Kidney glomerular epithelial cell (primary cell): ENCODE results near the gene UBE2L5.

Source experiments
- DNase-seq: peaks from one replicate; lab custom pipeline; 2025; lab: John Stamatoyannopoulos, UW

Gene UBE2L5

GRCh38 chr13:30422054-30422839, at the start of gene UBE2L5:
Gene UBE2L5, plus strand, starts transcription at chr13:30422493. Its CDS starts 5,498 bp downstream, at chr13:30427991.
- peak; percentile 77 for DNase-seq

DNA sequence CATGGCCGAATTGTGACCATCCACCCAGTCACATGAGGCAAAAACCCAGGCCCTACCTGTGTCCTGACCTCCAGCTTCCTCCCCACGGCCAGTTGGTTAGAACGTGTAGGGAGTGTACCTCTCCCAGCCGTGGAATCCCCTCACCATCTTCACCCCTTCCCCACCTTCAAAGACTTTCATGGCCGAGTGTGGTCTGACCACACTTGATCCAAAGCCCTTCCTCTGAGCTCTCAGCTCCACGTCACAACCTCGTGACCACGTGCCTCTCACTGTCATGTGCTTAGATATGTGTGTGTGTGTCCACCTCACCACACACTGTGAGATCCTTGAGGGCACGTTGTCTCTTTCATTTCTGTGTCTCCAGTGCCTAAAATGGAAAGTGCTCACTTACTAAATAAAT, 48.6 kb upstream of the UBE2L5 start:
- no peak for DNase-seq

DNA sequence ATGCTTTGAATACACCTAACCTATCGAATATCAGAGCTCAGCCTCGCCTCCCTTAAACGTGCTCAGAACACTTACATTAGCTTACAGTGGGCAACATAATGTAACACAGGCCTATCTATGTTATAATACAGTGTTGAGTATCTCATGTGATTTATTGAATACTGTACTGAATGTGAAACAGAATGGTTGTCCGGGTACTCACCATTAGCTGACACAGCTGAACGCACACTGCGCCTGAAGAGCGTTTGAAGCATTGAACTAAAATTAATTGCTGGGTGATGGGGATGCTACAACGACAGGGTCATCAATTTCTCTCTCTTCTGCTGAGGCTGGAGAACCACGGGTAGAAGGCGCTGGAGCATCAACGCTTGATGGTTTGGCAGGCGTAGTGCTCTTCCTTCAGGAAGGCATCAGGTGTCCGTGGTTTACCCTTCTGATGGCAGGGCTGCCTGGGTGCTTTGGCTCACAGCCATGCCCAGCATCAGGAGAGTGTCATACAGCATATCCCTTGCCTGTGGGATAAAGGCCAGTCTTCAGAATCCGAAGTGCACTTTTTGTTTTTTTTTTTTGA, 46.9 kb upstream of the UBE2L5 start:
- no peak for DNase-seq

DNA sequence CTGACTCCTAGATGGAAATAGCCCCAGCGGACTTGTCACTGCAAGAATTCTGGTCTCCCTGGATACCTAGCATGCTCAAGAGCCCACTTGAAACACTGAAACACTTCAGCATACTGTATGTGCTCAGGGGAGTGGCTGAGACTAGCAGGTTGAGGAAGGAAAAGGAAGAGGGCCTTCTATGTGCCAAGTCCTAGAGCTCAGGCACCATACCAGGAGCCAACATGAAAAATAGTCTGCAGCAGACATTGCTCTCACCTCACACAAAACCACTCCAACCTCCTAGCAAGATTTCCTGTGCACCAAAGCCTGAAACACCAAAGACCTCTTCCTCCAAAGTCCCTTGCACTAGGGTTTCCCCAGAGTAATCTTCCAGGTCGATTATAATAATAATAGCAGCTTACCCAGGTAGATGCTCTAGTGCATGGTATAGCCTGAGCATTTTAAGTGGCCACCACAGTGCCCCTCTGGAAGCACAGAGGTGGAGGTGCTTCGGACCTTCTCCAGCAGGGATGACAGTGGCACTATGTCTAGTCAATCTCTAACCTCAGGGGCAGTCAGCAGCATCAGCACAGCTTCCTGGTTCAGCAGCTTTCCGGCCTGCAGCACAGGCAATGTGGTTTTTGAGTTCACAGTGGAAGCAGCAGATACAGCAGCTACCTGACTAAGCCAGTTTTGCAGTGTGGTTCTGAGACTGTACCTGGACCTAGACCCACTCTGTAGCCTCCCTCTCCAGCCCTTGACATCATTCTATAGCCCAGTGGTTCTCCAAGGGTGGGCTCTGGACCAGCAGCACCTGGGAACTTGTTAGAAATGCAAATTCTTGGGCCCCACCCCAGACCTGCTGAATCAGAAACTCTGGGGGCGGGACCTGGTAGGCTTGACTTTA, 45.6 kb upstream of the UBE2L5 start:
- no peak for DNase-seq

GRCh38 chr13:30377312-30377685, 45.0 kb upstream of the UBE2L5 start:
- DNase-seq: no peak

GRCh38 chr13:30378191-30378590, 44.1 kb upstream of the UBE2L5 start:
- DNase-seq: no peak

DNA sequence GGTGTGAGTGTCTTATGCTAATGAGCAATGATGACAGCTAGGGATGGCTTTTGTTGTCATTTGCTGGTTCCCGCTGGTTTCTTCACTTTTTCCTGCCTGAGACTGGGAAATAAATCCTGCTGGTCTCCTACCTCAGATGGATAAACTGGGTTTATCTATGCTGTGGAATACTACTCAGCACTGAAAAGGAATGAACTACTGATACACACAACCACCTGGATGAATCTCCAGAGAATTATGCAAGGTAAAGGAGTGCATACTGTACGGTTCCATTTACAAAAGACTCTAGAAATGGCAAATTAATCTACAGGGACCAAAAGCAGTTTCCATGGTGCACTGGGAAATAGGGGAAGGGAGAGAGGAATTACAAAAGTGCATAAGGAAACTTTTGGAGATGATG, 41.2 kb upstream of the UBE2L5 start:
- no peak for DNase-seq

- DNase-seq: no peak
Measured at GRCh38 chr13:30382836-30383525, 39.3 kb upstream of the UBE2L5 start.

GRCh38 chr13:30388406-30389283, 33.6 kb upstream of the UBE2L5 start:
- no peak for DNase-seq

DNA sequence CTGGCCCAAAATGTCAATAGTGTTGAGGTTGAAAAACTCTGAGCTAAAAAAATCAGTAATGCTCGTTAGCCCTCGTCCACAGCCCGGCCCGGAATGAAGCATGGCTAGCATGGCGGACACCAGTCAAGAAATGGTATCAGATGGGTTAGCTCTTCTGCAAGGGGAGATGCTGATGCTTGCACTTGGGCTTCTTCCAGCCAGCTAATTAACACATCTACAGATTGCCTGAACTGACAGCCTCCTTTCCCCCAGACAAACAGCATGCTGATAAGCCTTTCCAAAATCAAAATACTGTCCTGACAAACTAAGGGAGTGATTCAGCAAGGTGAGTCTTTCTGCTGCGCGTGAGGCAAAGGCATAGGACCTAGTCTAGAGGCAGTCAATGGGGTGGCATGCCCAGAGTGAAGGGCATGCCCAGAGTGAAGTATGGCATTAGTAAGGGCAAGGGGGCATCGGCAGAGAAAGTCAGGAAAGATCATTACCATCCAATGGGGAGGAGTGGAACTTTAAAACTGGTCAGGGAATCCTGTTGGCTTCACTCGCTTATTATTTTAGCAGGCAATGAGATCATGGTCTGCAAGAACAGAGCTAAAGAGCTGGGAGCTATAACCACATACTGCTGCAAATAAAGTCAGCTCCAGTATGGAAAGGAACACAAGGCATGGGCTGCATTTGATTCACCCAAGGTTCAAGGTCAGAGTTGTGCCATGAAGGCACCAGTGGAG, 30.2 kb upstream of the UBE2L5 start:
- DNase-seq: no peak

DNA sequence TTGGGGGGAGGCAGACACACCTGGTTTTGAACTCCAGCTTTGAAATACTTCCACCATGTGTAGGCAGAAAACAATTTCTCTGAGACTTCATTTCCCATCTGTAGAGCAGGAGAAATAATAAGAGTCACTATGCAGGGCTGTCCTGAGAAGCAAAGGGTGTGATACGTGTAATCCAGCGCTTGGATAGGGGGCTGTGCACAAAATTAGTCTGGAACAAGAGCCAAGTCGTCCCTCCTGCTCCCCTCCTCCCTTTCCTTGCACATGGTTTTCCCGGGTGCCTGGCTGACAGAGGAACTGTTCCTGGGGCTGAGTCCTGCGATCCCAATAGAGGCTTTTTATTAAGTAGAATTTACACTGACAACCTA, 29.6 kb upstream of the UBE2L5 start:
- no peak for DNase-seq

- peak; percentile 31 for DNase-seq
Measured at GRCh38 chr13:30394751-30395191, 27.5 kb upstream of the UBE2L5 start.

DNA sequence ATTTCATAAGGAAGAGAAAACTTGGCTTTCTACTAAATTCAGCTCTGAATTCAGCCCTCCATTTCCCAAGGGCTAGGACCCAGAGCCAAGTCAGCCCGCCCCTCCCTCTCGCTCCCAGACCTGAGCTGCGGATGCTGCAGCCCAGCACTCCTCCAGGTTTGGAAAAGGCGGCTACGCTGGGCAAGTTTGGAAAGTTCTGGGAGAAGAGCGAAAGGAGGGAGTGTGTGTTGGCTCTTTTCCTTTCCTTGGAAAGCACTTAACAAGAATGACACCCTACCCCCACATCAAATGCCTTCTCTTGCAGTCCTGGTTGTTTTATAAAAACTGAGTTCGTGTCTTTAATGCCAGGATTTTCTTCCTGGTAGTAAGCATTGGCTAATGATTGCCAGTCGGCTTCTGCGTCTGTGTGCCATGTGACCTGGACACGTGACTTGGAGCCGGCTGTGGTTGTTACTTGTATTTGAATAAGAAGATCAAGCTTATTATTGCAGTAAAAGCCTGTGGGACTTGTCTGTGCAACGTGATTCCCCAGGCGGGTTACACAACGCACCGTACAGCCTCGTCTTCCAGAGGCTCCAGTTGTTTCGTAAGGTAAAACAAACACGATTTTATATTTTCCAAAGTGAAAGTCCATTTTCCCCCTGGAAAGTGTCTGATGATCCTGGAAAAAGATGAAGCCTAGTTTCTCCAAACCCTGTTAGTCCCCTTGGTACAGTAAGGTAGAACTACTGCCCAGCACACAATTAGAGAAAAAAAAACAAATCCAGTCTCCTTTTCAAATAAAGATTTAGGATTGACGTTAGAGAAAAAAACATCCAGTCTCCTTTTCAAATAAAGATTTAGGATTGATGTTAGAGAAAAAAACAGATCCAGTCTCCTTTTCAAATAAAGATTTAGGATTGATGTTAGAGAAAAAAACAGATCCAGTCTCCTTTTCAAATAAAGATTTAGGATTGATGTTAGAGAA, 26.8 kb upstream of the UBE2L5 start:
- peak; percentile 88 for DNase-seq

DNA sequence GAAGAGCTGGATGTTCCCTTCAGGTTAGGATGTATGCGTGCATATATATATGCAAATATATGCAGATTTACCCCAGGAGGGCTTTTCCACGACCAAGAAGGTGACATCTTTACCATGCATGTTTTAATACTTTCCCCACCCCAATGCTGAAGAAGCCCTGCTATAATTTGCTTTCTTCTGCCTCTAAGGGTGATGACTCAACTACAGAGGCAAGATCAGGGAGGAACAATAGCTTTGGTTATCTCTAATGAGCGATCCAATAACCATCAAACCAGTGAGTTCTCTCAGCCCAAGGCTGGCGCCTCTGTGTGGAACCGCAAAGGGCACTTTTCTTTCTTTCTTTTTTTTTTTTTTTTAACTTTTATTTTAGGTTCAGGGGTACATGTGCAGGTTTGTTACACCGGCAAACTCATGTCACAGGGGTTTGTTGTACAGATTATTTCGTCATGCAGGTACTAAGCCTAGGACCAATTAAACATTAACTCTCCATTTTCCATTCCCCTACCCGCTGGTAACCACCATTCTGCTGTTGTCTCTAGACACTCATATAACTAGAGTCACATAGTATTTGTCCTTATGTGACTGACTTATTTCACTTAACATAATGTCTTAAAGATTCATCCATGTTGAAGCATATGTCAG, 25.7 kb upstream of the UBE2L5 start:
- no peak for DNase-seq

GRCh38 chr13:30398601-30399072, 23.7 kb upstream of the UBE2L5 start:
- DNase-seq: no peak

DNA sequence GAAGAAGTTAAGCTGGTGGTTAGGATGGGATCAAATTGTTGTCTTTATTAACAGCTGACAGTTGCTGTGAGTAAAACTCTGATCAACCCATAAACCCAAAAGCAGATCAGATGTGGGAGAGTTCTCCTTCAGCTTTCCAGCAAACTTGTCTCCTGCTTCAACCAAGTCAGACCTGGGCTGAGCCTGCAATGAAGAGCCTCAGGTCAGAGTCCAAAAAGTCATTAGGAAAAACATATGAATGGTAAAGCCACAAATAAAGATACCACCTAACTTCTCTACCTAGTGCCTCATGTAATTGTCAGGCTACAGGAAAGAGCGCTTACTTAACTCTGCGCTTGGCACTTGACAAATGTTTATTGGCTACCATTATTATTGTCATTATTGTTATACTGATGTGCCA, 21.9 kb upstream of the UBE2L5 start:
- DNase-seq: no peak

- DNase-seq: no peak
Measured at GRCh38 chr13:30401347-30401746, 20.9 kb upstream of the UBE2L5 start.

DNA sequence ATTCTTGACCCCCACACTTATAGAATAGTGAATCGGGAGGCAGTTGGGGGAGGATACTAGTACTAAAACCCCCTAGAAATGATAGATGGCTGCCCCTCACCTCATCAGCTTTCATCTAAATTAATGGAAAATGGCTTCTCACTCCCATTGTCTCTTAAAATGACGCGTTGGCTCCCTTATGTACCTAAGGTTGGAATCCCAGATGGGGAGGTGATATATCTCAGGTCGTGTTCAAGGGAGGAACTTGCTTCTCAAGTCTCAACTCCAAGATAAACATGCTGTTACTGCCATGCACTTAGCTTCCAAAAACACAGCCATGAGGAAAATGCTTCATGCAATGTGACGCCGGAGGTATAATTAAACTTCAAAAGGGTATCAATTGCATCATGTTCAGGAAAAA, 18.8 kb upstream of the UBE2L5 start:
- no peak for DNase-seq

DNA sequence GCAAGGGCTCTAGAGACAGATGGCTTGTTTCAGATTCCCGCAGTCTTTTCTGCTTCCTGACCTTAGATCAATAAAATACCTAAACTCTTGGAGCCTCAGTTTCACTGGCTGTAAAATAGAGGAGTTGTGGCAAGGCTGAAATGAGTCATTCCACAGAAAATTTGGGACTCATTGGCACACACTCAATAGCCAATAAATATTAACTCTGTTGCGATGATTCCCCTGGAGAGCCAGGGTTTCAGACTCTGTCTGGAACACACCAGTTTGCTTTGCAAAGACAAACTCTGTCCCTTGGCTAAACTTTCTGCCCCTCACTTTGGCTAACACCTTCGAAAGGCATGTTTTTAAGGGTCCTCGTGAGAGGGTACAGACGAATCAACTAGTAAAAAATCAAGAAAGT, 18.1 kb upstream of the UBE2L5 start:
- DNase-seq: no peak
